ENCODE results near the gene EIF1AX. TPM values are rescaled to one million over a fixed set of nuclear protein-coding genes. Genes with fewer than 3 reads are reported as not detected.
A peak's percentile ranks its signal among the peaks of the same experiment; 100 is the strongest.

Gene EIF1AX
- total and polyA plus RNA-seq, 2 of the 13 experiments (the other 11 are each of a cell fraction or from before 2014, with no cell fraction given) = 35.1 to 82.7 TPM

GRCh38 chrX:20141281-20142220 lies at the start of gene EIF1AX (continued):
- TF ChIP-seq ZNF687 (CRISPR knock-in tag; IDR thresholded peaks at IDR 0.05) (peak; percentile 74), MED8 (CRISPR knock-in tag; IDR thresholded peaks at IDR 0.05; ENCODE audit: insufficient replicate concordance) (no peak), YY1 (IDR thresholded peaks at IDR 0.05; ENCODE audit: insufficient read depth, insufficient replicate concordance, low read depth, low read length) (peak; percentile 85), THAP8 (CRISPR knock-in tag; IDR thresholded peaks at IDR 0.05; ENCODE audit: borderline replicate concordance) (no peak), KAT2B (IDR thresholded peaks at IDR 0.05; ENCODE audit: borderline replicate concordance, low read depth, low read length) (no peak), ETS1 (CRISPR knock-in tag; IDR thresholded peaks at IDR 0.05) (no peak), ZFP36 (IDR thresholded peaks at IDR 0.05; ENCODE audit: borderline replicate concordance, low read depth, low read length, partially characterized antibody) (no peak), FOXK2 (IDR thresholded peaks at IDR 0.05) (no peak), ZFP36L1 (CRISPR knock-in tag; IDR thresholded peaks at IDR 0.05) (no peak), FOXP1 (IDR thresholded peaks at IDR 0.05) (no peak), FOXP1 (CRISPR knock-in tag; IDR thresholded peaks at IDR 0.05) (no peak), NFATC3 (CRISPR knock-in tag; IDR thresholded peaks at IDR 0.05) (no peak), GABPA (IDR thresholded peaks at IDR 0.05; ENCODE audit: low read depth, low read length) (no peak), GABPA (CRISPR knock-in tag; IDR thresholded peaks at IDR 0.05; ENCODE audit: low read depth) (no peak), ETV5 (CRISPR knock-in tag; IDR thresholded peaks at IDR 0.05; ENCODE audit: borderline replicate concordance) (no peak), GFI1 (CRISPR knock-in tag; IDR thresholded peaks at IDR 0.05; ENCODE audit: borderline replicate concordance) (no peak), ZXDC (CRISPR knock-in tag; IDR thresholded peaks at IDR 0.05) (no peak), GABPB1 (CRISPR knock-in tag; IDR thresholded peaks at IDR 0.05) (peak; percentile 62; the same call in 1 of the 2 replicates), ZNF230 (CRISPR knock-in tag; IDR thresholded peaks at IDR 0.05) (no peak), SOX13 (IDR thresholded peaks at IDR 0.05) (peak; percentile 40; the same call in 1 of the 2 replicates), SOX13 (CRISPR knock-in tag; conservative IDR thresholded peaks at IDR 0.05 in 1 of 2, IDR thresholded peaks at IDR 0.05 in 1 of 2) (peak in 1 of 2 experiments; percentile 84; a peak in 2 of 4 replicates)
